NT2/D1 (cell line): ENCODE data around the gene IMMP2L.

ENCODE experiments used
- DNase-seq: peaks from one replicate; pipeline ENCODE4 v3.0.0-alpha.2; 2011; ENCODE audit warnings: low read depth, low spot score
- H3K27me3 ChIP-seq: 2 replicates; pipeline ENCODE4 v1.6.0; 2011; ENCODE audit warnings: mild to moderate bottlenecking; ENCODE audit not compliant: insufficient read length, insufficient read depth
- H3K36me3 ChIP-seq: 2 replicates; pipeline ENCODE4 v1.6.1; 2011; ENCODE audit warnings: mild to moderate bottlenecking, low read length, mixed read lengths; ENCODE audit not compliant: insufficient read depth, insufficient read length
- H3K4me1 ChIP-seq: 2 replicates; pipeline ENCODE4 v1.5.1; 2011; ENCODE audit not compliant: insufficient read depth, insufficient read length
- H3K4me3 ChIP-seq: 2 replicates; pipeline ENCODE4 v1.5.1; 2011; ENCODE audit warnings: low read depth; ENCODE audit not compliant: insufficient read length
- H3K9ac ChIP-seq: 2 replicates; pipeline ENCODE4 v1.6.0; 2011; ENCODE audit warnings: low read depth; ENCODE audit not compliant: insufficient read length
- H3K9me3 ChIP-seq: 2 replicates; pipeline ENCODE4 v1.5.1; 2011; ENCODE audit warnings: mild to moderate bottlenecking, low read length; ENCODE audit not compliant: insufficient read depth
- SUZ12 ChIP-seq: IDR thresholded peaks from 2 replicates; pipeline ENCODE4 v1.6.1; 2011; ENCODE audit not compliant: insufficient read length, insufficient read depth; ENCODE audit errors: extremely low read depth
- YY1 ChIP-seq: IDR thresholded peaks from 2 replicates; pipeline ENCODE4 v1.6.1; 2011; ENCODE audit not compliant: insufficient read length, insufficient read depth
- ZNF274 ChIP-seq: IDR thresholded peaks from 2 replicates; pipeline ENCODE4 v1.6.1; 2011; ENCODE audit warnings: mild to moderate bottlenecking, low read depth, low read length

Gene IMMP2L

GRCh38 chr7:111439977-111440376, 122.3 kb downstream of the IMMP2L start:
- H3K9me3 ChIP-seq: no peaks in the 10 kb centered on the region
- no peak for DNase-seq

GRCh38 chr7:111438369-111439289, 123.7 kb downstream of the IMMP2L start:
- Histone ChIP-seq H3K27me3 (no peaks in the 10 kb centered on the region), H3K4me1 (no peaks in the 10 kb centered on the region), H3K9me3 (no peaks in the 10 kb centered on the region), H3K4me3 (no peak overlapping the region), H3K9ac (no peak overlapping the region), H3K36me3 (no peaks in the 10 kb centered on the region)
- no peak for DNase-seq
- no peak for TF ChIP-seq SUZ12
- TF ChIP-seq ZNF274: no peak
- no peak for TF ChIP-seq YY1

More at GRCh38 chr7:111439977-111440376, 122.3 kb downstream of the IMMP2L start:
- Histone ChIP-seq H3K4me1 (no peaks in the 10 kb centered on the region), H3K9ac (no peak overlapping the region), H3K36me3 (no peaks in the 10 kb centered on the region), H3K4me3 (no peak overlapping the region), H3K27me3 (no peaks in the 10 kb centered on the region)
- no peak for TF ChIP-seq SUZ12
- TF ChIP-seq ZNF274: no peak

GRCh38 chr7:111437736-111438135, 124.6 kb downstream of the IMMP2L start:
- no peak overlapping the region for H3K9ac ChIP-seq
- no peaks in the 10 kb centered on the region for H3K27me3 ChIP-seq
- no peaks in the 10 kb centered on the region for H3K4me1 ChIP-seq
- no peak overlapping the region for H3K4me3 ChIP-seq
- no peak for DNase-seq
- TF ChIP-seq ZNF274: no peak
- no peak for TF ChIP-seq YY1
- TF ChIP-seq SUZ12: no peak
- no peaks in the 10 kb centered on the region for H3K9me3 ChIP-seq
- H3K36me3 ChIP-seq: no peaks in the 10 kb centered on the region

- no peak for DNase-seq
- H3K4me3 ChIP-seq: no peak overlapping the region
- H3K9me3 ChIP-seq: no peaks in the 10 kb centered on the region
- TF ChIP-seq ZNF274: no peak
- TF ChIP-seq SUZ12: no peak
- TF ChIP-seq YY1: no peak
- H3K27me3 ChIP-seq: no peaks in the 10 kb centered on the region
- no peaks in the 10 kb centered on the region for H3K4me1 ChIP-seq
- no peak overlapping the region for H3K9ac ChIP-seq
- H3K36me3 ChIP-seq: no peaks in the 10 kb centered on the region
Measured at GRCh38 chr7:111436608-111437007, 125.7 kb downstream of the IMMP2L start.

- H3K4me3 ChIP-seq: no peak overlapping the region
- no peak overlapping the region for H3K9ac ChIP-seq
- H3K4me1 ChIP-seq: no peaks in the 10 kb centered on the region
- DNase-seq: no peak
- no peaks in the 10 kb centered on the region for H3K9me3 ChIP-seq
- TF ChIP-seq SUZ12 (no peak), YY1 (no peak), ZNF274 (no peak)
- no peaks in the 10 kb centered on the region for H3K27me3 ChIP-seq
- no peaks in the 10 kb centered on the region for H3K36me3 ChIP-seq
Measured at GRCh38 chr7:111433426-111433825, 128.9 kb downstream of the IMMP2L start.

GRCh38 chr7:111429781-111430180, 132.5 kb downstream of the IMMP2L start:
- no peak overlapping the region for H3K9ac ChIP-seq
- no peaks in the 10 kb centered on the region for H3K36me3 ChIP-seq
- no peaks in the 10 kb centered on the region for H3K9me3 ChIP-seq
- H3K4me1 ChIP-seq: no peaks in the 10 kb centered on the region
- H3K27me3 ChIP-seq: no peaks in the 10 kb centered on the region
- DNase-seq: no peak
- TF ChIP-seq SUZ12 (no peak), YY1 (no peak), ZNF274 (no peak)
- no peak overlapping the region for H3K4me3 ChIP-seq

- H3K36me3 ChIP-seq: no peaks in the 10 kb centered on the region
- DNase-seq: no peak
- TF ChIP-seq ZNF274: no peak
- no peak for TF ChIP-seq SUZ12
- TF ChIP-seq YY1: no peak
Measured at GRCh38 chr7:111424768-111425167, 137.5 kb downstream of the IMMP2L start.

More at GRCh38 chr7:111424768-111425167, 137.5 kb downstream of the IMMP2L start:
- Histone ChIP-seq H3K27me3 (no peaks in the 10 kb centered on the region), H3K4me1 (no peaks in the 10 kb centered on the region), H3K9ac (no peak overlapping the region), H3K9me3 (no peaks in the 10 kb centered on the region), H3K4me3 (no peak overlapping the region)
